Activated T-helper 17 cell treated with anti-CD3 and anti-CD28 coated beads, Interleukin-2, amount 50 U/mL, for 72 hours (primary cell): ENCODE results near the gene PYGO2. TPM values are rescaled to one million over a fixed set of nuclear protein-coding genes. Genes with fewer than 3 reads are reported as not detected.

ENCODE experiments used
- ATAC-seq: fragments of 150-1000 bp; cut with Tn5 transposase; replicated peaks from 2 replicates; pipeline ENCODE4 v1.10.0; 2021; ENCODE audit warnings: mild to moderate bottlenecking, moderate library complexity
- H3K27ac Mint-ChIP-seq: one replicate; pipeline ENCODE4 v1.8.0; 2022; ENCODE audit warnings: mixed read lengths
- H3K27me3 Mint-ChIP-seq: one replicate; pipeline ENCODE4 v1.8.0; 2022; ENCODE audit warnings: mixed read lengths
- H3K36me3 Mint-ChIP-seq: one replicate; pipeline ENCODE4 v1.8.0; 2022; ENCODE audit warnings: low read depth, mild to moderate bottlenecking, mixed read lengths
- H3K4me1 Mint-ChIP-seq: one replicate; pipeline ENCODE4 v1.8.0; 2022; ENCODE audit warnings: mixed read lengths
- H3K4me3 Mint-ChIP-seq: one replicate; pipeline ENCODE4 v1.8.0; 2022; ENCODE audit warnings: mild to moderate bottlenecking, mixed read lengths
- H3K9me3 Mint-ChIP-seq: one replicate; pipeline ENCODE4 v1.8.0; 2022; ENCODE audit warnings: mixed read lengths
- total RNA-seq, 2 donors: library from RNA; stranded (reverse); gene quantifications; one replicate each; pipeline ENCODE4 v1.2.3, GENCODE V29; 2022

PYGO2 gene
- total RNA-seq, 2 donors from 2014 or later = 35.6 to 39.2 TPM

- H3K36me3 Mint-ChIP-seq = peaks cover 84% of the 10 kb centered on the region
- no peaks in the 10 kb centered on the region for H3K27me3 Mint-ChIP-seq
- H3K27ac Mint-ChIP-seq = peak overlapping the region; percentile 100
- H3K9me3 Mint-ChIP-seq = no peaks in the 10 kb centered on the region
- H3K4me3 Mint-ChIP-seq = peak overlapping the region; percentile 99
- ATAC-seq = no peak
- peaks cover 49% of the 10 kb centered on the region for H3K4me1 Mint-ChIP-seq
These were observed 7.0 kb downstream of the PYGO2 start for GRCh38 chr1:154954541-154954940.

- peaks cover 54% of the 10 kb centered on the region for H3K4me1 Mint-ChIP-seq
- peaks cover 84% of the 10 kb centered on the region for H3K36me3 Mint-ChIP-seq
- peak overlapping the region; percentile 100 for H3K27ac Mint-ChIP-seq
- H3K4me3 Mint-ChIP-seq = peak overlapping the region; percentile 99
- H3K9me3 Mint-ChIP-seq = no peaks in the 10 kb centered on the region
- ATAC-seq = no peak
- no peaks in the 10 kb centered on the region for H3K27me3 Mint-ChIP-seq
These were observed 8.0 kb downstream of the PYGO2 start for GRCh38 chr1:154953611-154954038.

- Mint-ChIP-seq H3K4me3 (peak overlapping the region; percentile 99), H3K27ac (peak overlapping the region; percentile 100), H3K27me3 (no peaks in the 10 kb centered on the region), H3K4me1 (peaks cover 56% of the 10 kb centered on the region), H3K36me3 (peaks cover 84% of the 10 kb centered on the region), H3K9me3 (no peaks in the 10 kb centered on the region)
- ATAC-seq = no peak
These were observed 8.9 kb downstream of the PYGO2 start for GRCh38 chr1:154952664-154953063.

- Mint-ChIP-seq H3K4me3 (peak overlapping the region; percentile 99), H3K36me3 (peaks cover 82% of the 10 kb centered on the region), H3K4me1 (peaks cover 52% of the 10 kb centered on the region), H3K27ac (peak overlapping the region; percentile 100), H3K27me3 (no peaks in the 10 kb centered on the region), H3K9me3 (no peaks in the 10 kb centered on the region)
- ATAC-seq = peak; percentile 57
These were observed 9.5 kb downstream of the PYGO2 start for GRCh38 chr1:154951901-154952657.

- Mint-ChIP-seq H3K4me1 (peaks cover 44% of the 10 kb centered on the region), H3K27me3 (no peaks in the 10 kb centered on the region), H3K4me3 (no peak overlapping the region), H3K9me3 (no peaks in the 10 kb centered on the region), H3K27ac (peak overlapping the region; percentile 73), H3K36me3 (peaks cover 76% of the 10 kb centered on the region)
- no peak for ATAC-seq
These were observed 13.5 kb downstream of the PYGO2 start for GRCh38 chr1:154948079-154948478.

- no peaks in the 10 kb centered on the region for H3K27me3 Mint-ChIP-seq
- peaks cover 31% of the 10 kb centered on the region for H3K4me1 Mint-ChIP-seq
- no peak for ATAC-seq
- H3K27ac Mint-ChIP-seq = peak overlapping the region; percentile 78
- H3K36me3 Mint-ChIP-seq = peaks cover 57% of the 10 kb centered on the region
- H3K4me3 Mint-ChIP-seq = peak overlapping the region; percentile 22
- H3K9me3 Mint-ChIP-seq = no peaks in the 10 kb centered on the region
These were observed 15.4 kb downstream of the PYGO2 start for GRCh38 chr1:154945962-154946850.

GRCh38 chr1:154945160-154945961 is 16.2 kb downstream of the PYGO2 start:
- no peak for ATAC-seq
- Mint-ChIP-seq H3K9me3 (no peaks in the 10 kb centered on the region), H3K27me3 (no peaks in the 10 kb centered on the region), H3K27ac (peak overlapping the region; percentile 85), H3K36me3 (peaks cover 49% of the 10 kb centered on the region), H3K4me1 (peaks cover 34% of the 10 kb centered on the region), H3K4me3 (no peak overlapping the region)

- Mint-ChIP-seq H3K27ac (peak overlapping the region; percentile 85), H3K4me3 (peak overlapping the region; percentile 76), H3K27me3 (no peaks in the 10 kb centered on the region), H3K9me3 (no peaks in the 10 kb centered on the region), H3K36me3 (peaks cover 44% of the 10 kb centered on the region), H3K4me1 (peaks cover 34% of the 10 kb centered on the region)
- no peak for ATAC-seq
These were observed 17.0 kb downstream of the PYGO2 start for GRCh38 chr1:154944401-154945159.

GRCh38 chr1:154943649-154944400 is 17.8 kb downstream of the PYGO2 start:
- peaks cover 37% of the 10 kb centered on the region for H3K36me3 Mint-ChIP-seq
- no peaks in the 10 kb centered on the region for H3K27me3 Mint-ChIP-seq
- no peaks in the 10 kb centered on the region for H3K9me3 Mint-ChIP-seq
- peaks cover 37% of the 10 kb centered on the region for H3K4me1 Mint-ChIP-seq
- peak overlapping the region; percentile 85 for H3K27ac Mint-ChIP-seq
- H3K4me3 Mint-ChIP-seq = peak overlapping the region; percentile 76
- ATAC-seq = peak; percentile 45

GRCh38 chr1:154941333-154942013 is 20.1 kb downstream of the PYGO2 start:
- no peaks in the 10 kb centered on the region for H3K9me3 Mint-ChIP-seq
- ATAC-seq = no peak
- peaks cover 26% of the 10 kb centered on the region for H3K36me3 Mint-ChIP-seq
- peak overlapping the region; percentile 76 for H3K4me3 Mint-ChIP-seq
- peaks cover 43% of the 10 kb centered on the region for H3K4me1 Mint-ChIP-seq
- no peaks in the 10 kb centered on the region for H3K27me3 Mint-ChIP-seq
- peak overlapping the region; percentile 85 for H3K27ac Mint-ChIP-seq

GRCh38 chr1:154940651-154941194 is 20.9 kb downstream of the PYGO2 start:
- Mint-ChIP-seq H3K27me3 (no peaks in the 10 kb centered on the region), H3K4me3 (peak overlapping the region; percentile 76), H3K36me3 (peaks cover 23% of the 10 kb centered on the region), H3K4me1 (peaks cover 43% of the 10 kb centered on the region), H3K9me3 (no peaks in the 10 kb centered on the region), H3K27ac (peak overlapping the region; percentile 85)
- peak; percentile 24 for ATAC-seq

- H3K4me3 Mint-ChIP-seq = peak overlapping the region; percentile 76
- no peaks in the 10 kb centered on the region for H3K9me3 Mint-ChIP-seq
- H3K27me3 Mint-ChIP-seq = no peaks in the 10 kb centered on the region
- no peak for ATAC-seq
- H3K36me3 Mint-ChIP-seq = peaks cover 19% of the 10 kb centered on the region
- peak overlapping the region; percentile 85 for H3K27ac Mint-ChIP-seq
- H3K4me1 Mint-ChIP-seq = peaks cover 43% of the 10 kb centered on the region
These were observed 21.4 kb downstream of the PYGO2 start for GRCh38 chr1:154940213-154940560.
